WTC11 (cell line): ENCODE data around the gene SOAT2. TPM values are rescaled to one million over a fixed set of nuclear protein-coding genes. Genes with fewer than 3 reads are reported as not detected.

ENCODE experiments used
- ATAC-seq: fragments of 200-7000 bp; cut with Tn5 transposase; 2 replicates; pipeline ENCODE4 v1.10.0; 2021; ENCODE audit warnings: mild to moderate bottlenecking, moderate library complexity
- CTCF ChIA-PET: fragments of 300-600 bp; sonication (Branson Sonifier 250); formaldehyde crosslinking; loops from one replicate; lab custom pipeline; 2021; ENCODE audit warnings: antibody characterized with exemption; lab: Charles Lee
- POLR2A ChIA-PET: fragments of 350-600 bp; sonication (Branson Sonifier 250); formaldehyde crosslinking; loops from one replicate; lab custom pipeline; 2021; ENCODE audit warnings: antibody characterized with exemption; lab: Charles Lee
- DNase-seq: peaks from one replicate; pipeline ENCODE4 v3.0.0; 2021; ENCODE audit warnings: low spot score
- H3K27ac Mint-ChIP-seq: 2 replicates; pipeline ENCODE4 v1.8.0; 2021; ENCODE audit warnings: mixed read lengths
- H3K27me3 Mint-ChIP-seq: 2 replicates; pipeline ENCODE4 v1.8.0; 2021; ENCODE audit warnings: low read depth, mild to moderate bottlenecking, moderate library complexity, mixed read lengths
- H3K36me3 Mint-ChIP-seq: 2 replicates; pipeline ENCODE4 v1.8.0; 2021; ENCODE audit warnings: mixed read lengths
- H3K4me1 Mint-ChIP-seq: 2 replicates; pipeline ENCODE4 v1.8.0; 2022; ENCODE audit warnings: mixed read lengths
- H3K4me3 Mint-ChIP-seq: 2 replicates; pipeline ENCODE4 v1.8.0; 2021; ENCODE audit warnings: mild to moderate bottlenecking, moderate library complexity, mixed read lengths
- H3K9me3 Mint-ChIP-seq: 2 replicates; pipeline ENCODE4 v1.8.0; 2021; ENCODE audit warnings: mixed read lengths
- EMX1 ChIP-seq: fragments of 250-450 bp; sonication (Bioruptor Pico); IDR thresholded peaks from 2 replicates; pipeline ENCODE4 v1.8.0; 2021; ENCODE audit warnings: mild to moderate bottlenecking
- ESRRA ChIP-seq: sonication (generic); formaldehyde crosslinking; IDR thresholded peaks from 2 replicates; pipeline ENCODE4 v1.8.1; 2022; ENCODE audit warnings: mild to moderate bottlenecking, missing genetic modification reagents, borderline replicate concordance
- ETV6 ChIP-seq: sonication (generic); formaldehyde crosslinking; IDR thresholded peaks from 2 replicates; pipeline ENCODE4 v1.8.1; 2022; ENCODE audit warnings: mild to moderate bottlenecking, missing genetic modification reagents
- FOXP4 ChIP-seq: sonication (generic); formaldehyde crosslinking; IDR thresholded peaks from 2 replicates; pipeline ENCODE4 v1.8.0; 2022; ENCODE audit warnings: mild to moderate bottlenecking, missing genetic modification reagents
- GRHL2 ChIP-seq: fragments of 250-450 bp; sonication (Bioruptor Pico); IDR thresholded peaks from 2 replicates; pipeline ENCODE4 v1.8.0; 2022; ENCODE audit warnings: mild to moderate bottlenecking, moderate library complexity; ENCODE audit not compliant: insufficient replicate concordance, severe bottlenecking
- JAZF1 ChIP-seq: fragments of 250-450 bp; sonication (Bioruptor Pico); IDR thresholded peaks from 2 replicates; pipeline ENCODE4 v1.9.0; 2021; ENCODE audit warnings: moderate library complexity, mild to moderate bottlenecking, inconsistent platforms
- MYBL2 ChIP-seq: sonication (generic); formaldehyde crosslinking; IDR thresholded peaks from 2 replicates; pipeline ENCODE4 v1.8.1; 2023; ENCODE audit warnings: mild to moderate bottlenecking, moderate library complexity, missing genetic modification reagents
- NFE2L1 ChIP-seq: sonication (generic); formaldehyde crosslinking; IDR thresholded peaks from 2 replicates; pipeline ENCODE4 v1.8.1; 2023; ENCODE audit warnings: missing genetic modification reagents
- TP53 ChIP-seq: sonication (generic); formaldehyde crosslinking; IDR thresholded peaks from 2 replicates; pipeline ENCODE4 v1.8.1; 2023; ENCODE audit warnings: mild to moderate bottlenecking, missing genetic modification reagents
- ZNF138 ChIP-seq: sonication (generic); formaldehyde crosslinking; conservative IDR thresholded peaks from 2 replicates; pipeline ENCODE4 v1.8.1; 2022; ENCODE audit warnings: mild to moderate bottlenecking, moderate library complexity, missing genetic modification reagents
- ZNF416 ChIP-seq: fragments of 250-450 bp; sonication (Bioruptor Pico); IDR thresholded peaks from 2 replicates; pipeline ENCODE4 v1.9.0; 2021; ENCODE audit warnings: mild to moderate bottlenecking, inconsistent platforms
- ZNF423 ChIP-seq: fragments of 250-450 bp; sonication (Bioruptor Pico); IDR thresholded peaks from 2 replicates; pipeline ENCODE4 v2.1.2; 2022; ENCODE audit warnings: mild to moderate bottlenecking, moderate library complexity
- total RNA-seq: library from RNA; stranded (reverse); gene quantifications from 3 replicates; pipeline ENCODE4 v1.2.3, GENCODE V29; 2021
- TF ChIP-seq, protein P1 (sequence below): sonication (generic); formaldehyde crosslinking; IDR thresholded peaks from 2 replicates; pipeline ENCODE4 v1.8.0; 2022; ENCODE audit warnings: mild to moderate bottlenecking, missing genetic modification reagents
- TF ChIP-seq, protein P2 (sequence below): sonication (generic); formaldehyde crosslinking; conservative IDR thresholded peaks from 2 replicates; pipeline ENCODE4 v1.8.1; 2022; ENCODE audit warnings: mild to moderate bottlenecking, missing genetic modification reagents
- TF ChIP-seq, protein P3 (sequence below): sonication (generic); formaldehyde crosslinking; IDR thresholded peaks from 2 replicates; pipeline ENCODE4 v1.8.1; 2023; ENCODE audit warnings: mild to moderate bottlenecking, missing genetic modification reagents, moderate library complexity
- TF ChIP-seq, protein P4 (sequence below): fragments of 250-450 bp; sonication (Bioruptor Pico); IDR thresholded peaks from 2 replicates; pipeline ENCODE4 v1.8.0; 2021; ENCODE audit warnings: mild to moderate bottlenecking
- TF ChIP-seq, protein P5 (sequence below): sonication (generic); formaldehyde crosslinking; IDR thresholded peaks from 2 replicates; pipeline ENCODE4 v1.8.0; 2023; ENCODE audit warnings: missing genetic modification reagents, mild to moderate bottlenecking, borderline replicate concordance

Gene SOAT2
- total RNA-seq, 1 experiment from 2014 or later = not detected

DNA sequence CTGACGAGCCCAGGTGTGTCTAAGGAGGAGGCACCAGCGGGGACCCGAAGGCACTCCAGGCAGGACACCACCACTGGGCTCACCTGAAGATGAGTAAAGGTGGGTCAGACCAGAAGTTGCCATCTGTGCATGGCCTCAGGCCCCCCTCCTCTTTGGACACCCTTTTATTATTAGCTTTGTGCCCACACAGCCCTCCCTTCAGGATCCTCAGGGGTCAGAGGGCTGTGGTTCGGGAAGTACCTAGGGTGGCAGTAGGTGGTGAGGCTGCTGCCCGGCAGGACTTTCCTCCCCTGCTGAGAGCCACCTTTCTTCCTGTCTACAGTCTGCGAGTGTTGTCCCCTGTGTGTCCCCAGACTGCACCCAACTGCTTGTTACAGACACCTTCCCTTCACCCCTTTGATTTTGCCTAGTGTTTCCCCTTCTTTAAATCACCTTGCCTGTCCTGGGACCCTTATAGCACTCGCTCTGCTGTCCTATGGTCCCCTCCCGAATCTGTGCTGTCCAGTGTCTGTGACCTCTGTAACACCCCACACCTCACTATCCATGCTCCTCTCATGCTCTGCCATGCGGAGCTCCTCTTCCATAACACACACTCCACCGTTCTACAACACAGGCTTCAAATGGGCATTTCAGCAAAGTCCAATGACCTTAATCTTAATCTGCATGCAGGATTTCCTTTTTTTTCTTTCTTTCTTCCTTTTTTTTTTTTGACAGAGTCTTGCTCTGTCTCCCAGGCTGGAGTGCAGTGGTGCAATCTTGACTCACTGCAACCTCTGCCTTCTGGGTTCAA lies 25.7 kb downstream of the SOAT2 start:
- DNase-seq (no peak), ATAC-seq (no peak)
- H3K9me3 Mint-ChIP-seq = no peaks in the 10 kb centered on the region
- CTCF ChIA-PET = interaction anchor here (0.7 to 1.4 kb wide), 5 partner anchors 30 to 127 kb away, joined by 3 to 5 read pairs (median 4); no protein-coding TSS in a partner anchor
- POLR2A ChIA-PET = no interaction called here
- no peak overlapping the region for H3K27ac Mint-ChIP-seq
- no peaks in the 10 kb centered on the region for H3K4me1 Mint-ChIP-seq
- no peak overlapping the region for H3K4me3 Mint-ChIP-seq
- no peaks in the 10 kb centered on the region for H3K36me3 Mint-ChIP-seq
- H3K27me3 Mint-ChIP-seq = peaks cover 60% of the 10 kb centered on the region
- no peak for TF ChIP-seq ZNF423 (CRISPR knock-in tag)
- TF ChIP-seq ETV6 = no peak
- no peak for TF ChIP-seq ZNF138 (CRISPR knock-in tag)
- TF ChIP-seq ZNF416 (CRISPR knock-in tag) = no peak
- TF ChIP-seq, protein P1, sequence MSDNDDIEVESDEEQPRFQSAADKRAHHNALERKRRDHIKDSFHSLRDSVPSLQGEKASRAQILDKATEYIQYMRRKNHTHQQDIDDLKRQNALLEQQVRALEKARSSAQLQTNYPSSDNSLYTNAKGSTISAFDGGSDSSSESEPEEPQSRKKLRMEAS = no peak
- TF ChIP-seq, protein P2, sequence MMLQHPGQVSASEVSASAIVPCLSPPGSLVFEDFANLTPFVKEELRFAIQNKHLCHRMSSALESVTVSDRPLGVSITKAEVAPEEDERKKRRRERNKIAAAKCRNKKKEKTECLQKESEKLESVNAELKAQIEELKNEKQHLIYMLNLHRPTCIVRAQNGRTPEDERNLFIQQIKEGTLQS (CRISPR knock-in tag) = no peak
- TF ChIP-seq EMX1 (CRISPR knock-in tag) = no peak
- no peak for TF ChIP-seq JAZF1 (CRISPR knock-in tag)
- TF ChIP-seq TP53 (CRISPR knock-in tag) = no peak
- no peak for TF ChIP-seq MYBL2 (CRISPR knock-in tag)
- TF ChIP-seq, protein P3, sequence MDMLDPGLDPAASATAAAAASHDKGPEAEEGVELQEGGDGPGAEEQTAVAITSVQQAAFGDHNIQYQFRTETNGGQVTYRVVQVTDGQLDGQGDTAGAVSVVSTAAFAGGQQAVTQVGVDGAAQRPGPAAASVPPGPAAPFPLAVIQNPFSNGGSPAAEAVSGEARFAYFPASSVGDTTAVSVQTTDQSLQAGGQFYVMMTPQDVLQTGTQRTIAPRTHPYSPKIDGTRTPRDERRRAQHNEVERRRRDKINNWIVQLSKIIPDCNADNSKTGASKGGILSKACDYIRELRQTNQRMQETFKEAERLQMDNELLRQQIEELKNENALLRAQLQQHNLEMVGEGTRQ (CRISPR knock-in tag) = no peak
- no peak for TF ChIP-seq GRHL2
- TF ChIP-seq ESRRA (CRISPR knock-in tag) = no peak
- TF ChIP-seq, protein P4, sequence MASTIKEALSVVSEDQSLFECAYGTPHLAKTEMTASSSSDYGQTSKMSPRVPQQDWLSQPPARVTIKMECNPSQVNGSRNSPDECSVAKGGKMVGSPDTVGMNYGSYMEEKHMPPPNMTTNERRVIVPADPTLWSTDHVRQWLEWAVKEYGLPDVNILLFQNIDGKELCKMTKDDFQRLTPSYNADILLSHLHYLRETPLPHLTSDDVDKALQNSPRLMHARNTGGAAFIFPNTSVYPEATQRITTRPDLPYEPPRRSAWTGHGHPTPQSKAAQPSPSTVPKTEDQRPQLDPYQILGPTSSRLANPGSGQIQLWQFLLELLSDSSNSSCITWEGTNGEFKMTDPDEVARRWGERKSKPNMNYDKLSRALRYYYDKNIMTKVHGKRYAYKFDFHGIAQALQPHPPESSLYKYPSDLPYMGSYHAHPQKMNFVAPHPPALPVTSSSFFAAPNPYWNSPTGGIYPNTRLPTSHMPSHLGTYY = no peak
- TF ChIP-seq, protein P5, sequence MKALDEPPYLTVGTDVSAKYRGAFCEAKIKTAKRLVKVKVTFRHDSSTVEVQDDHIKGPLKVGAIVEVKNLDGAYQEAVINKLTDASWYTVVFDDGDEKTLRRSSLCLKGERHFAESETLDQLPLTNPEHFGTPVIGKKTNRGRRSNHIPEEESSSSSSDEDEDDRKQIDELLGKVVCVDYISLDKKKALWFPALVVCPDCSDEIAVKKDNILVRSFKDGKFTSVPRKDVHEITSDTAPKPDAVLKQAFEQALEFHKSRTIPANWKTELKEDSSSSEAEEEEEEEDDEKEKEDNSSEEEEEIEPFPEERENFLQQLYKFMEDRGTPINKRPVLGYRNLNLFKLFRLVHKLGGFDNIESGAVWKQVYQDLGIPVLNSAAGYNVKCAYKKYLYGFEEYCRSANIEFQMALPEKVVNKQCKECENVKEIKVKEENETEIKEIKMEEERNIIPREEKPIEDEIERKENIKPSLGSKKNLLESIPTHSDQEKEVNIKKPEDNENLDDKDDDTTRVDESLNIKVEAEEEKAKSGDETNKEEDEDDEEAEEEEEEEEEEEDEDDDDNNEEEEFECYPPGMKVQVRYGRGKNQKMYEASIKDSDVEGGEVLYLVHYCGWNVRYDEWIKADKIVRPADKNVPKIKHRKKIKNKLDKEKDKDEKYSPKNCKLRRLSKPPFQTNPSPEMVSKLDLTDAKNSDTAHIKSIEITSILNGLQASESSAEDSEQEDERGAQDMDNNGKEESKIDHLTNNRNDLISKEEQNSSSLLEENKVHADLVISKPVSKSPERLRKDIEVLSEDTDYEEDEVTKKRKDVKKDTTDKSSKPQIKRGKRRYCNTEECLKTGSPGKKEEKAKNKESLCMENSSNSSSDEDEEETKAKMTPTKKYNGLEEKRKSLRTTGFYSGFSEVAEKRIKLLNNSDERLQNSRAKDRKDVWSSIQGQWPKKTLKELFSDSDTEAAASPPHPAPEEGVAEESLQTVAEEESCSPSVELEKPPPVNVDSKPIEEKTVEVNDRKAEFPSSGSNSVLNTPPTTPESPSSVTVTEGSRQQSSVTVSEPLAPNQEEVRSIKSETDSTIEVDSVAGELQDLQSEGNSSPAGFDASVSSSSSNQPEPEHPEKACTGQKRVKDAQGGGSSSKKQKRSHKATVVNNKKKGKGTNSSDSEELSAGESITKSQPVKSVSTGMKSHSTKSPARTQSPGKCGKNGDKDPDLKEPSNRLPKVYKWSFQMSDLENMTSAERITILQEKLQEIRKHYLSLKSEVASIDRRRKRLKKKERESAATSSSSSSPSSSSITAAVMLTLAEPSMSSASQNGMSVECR = no peak
- TF ChIP-seq NFE2L1 (CRISPR knock-in tag) = no peak
- no peak for TF ChIP-seq FOXP4 (CRISPR knock-in tag)
- TF ChIP-seq, all 79 proteins: peak for 0
